PC-9 (cell line): ENCODE data around the gene COPS2. TPM values are rescaled to one million over a fixed set of nuclear protein-coding genes. Genes with fewer than 3 reads are reported as not detected.
"Not testable (repeated sequence)": the region's sequence is repeated elsewhere in the genome, so short reads cannot be mapped to it uniquely, and the experiment has no call there.

Source experiments
- BruUV-seq: library from RNA; stranded (reverse); fragments of 400-500 nt; replicated peaks from 2 replicates; lab custom pipeline; 2021; lab: Mats Ljungman, UMichigan
- CTCF ChIA-PET: fragments of 300-600 bp; sonication (Branson Sonifier 250); formaldehyde crosslinking; loops from one replicate; lab custom pipeline; 2022; ENCODE audit warnings: antibody characterized with exemption; lab: Charles Lee
- POLR2A ChIA-PET: fragments of 300-600 bp; sonication (Branson Sonifier 250); formaldehyde crosslinking; loops from one replicate; lab custom pipeline; 2022; ENCODE audit warnings: antibody characterized with exemption; ENCODE audit not compliant: unreplicated experiment; lab: Charles Lee
- DNase-seq, 2 experiments: peaks; one replicate each; pipeline versions ENCODE4 v3.0.0 to v3.0.0-alpha.2; 2015 to 2022; ENCODE audit warnings: mixed read lengths in 1 of 2
- H2AFZ ChIP-seq: fragments of 200-600 bp; sonication (generic); 2 replicates; pipeline ENCODE4 v1.8.1; 2017; ENCODE audit warnings: antibody characterized with exemption
- H3F3A ChIP-seq: fragments of 200-600 bp; sonication (generic); 2 replicates; pipeline ENCODE4 v1.8.1; 2017; ENCODE audit warnings: antibody characterized with exemption, mild to moderate bottlenecking, low read depth; ENCODE audit not compliant: insufficient read depth
- H3K27ac ChIP-seq: fragments of 200-600 bp; sonication (generic); 2 replicates; pipeline ENCODE4 v1.6.1; 2016; ENCODE audit warnings: mixed run types
- H3K27me3 ChIP-seq: fragments of 200-600 bp; sonication (generic); 2 replicates; pipeline ENCODE4 v1.6.1; 2016; ENCODE audit warnings: low read depth, mixed run types; ENCODE audit not compliant: insufficient read depth
- H3K36me3 ChIP-seq: fragments of 200-600 bp; sonication (generic); 2 replicates; pipeline ENCODE4 v1.6.1; 2016; ENCODE audit warnings: low read depth, mixed run types
- H3K4me1 ChIP-seq: fragments of 200-600 bp; sonication (generic); replicated peaks from 2 replicates; pipeline ENCODE4 v1.6.1; 2016; ENCODE audit warnings: mixed run types; ENCODE audit not compliant: insufficient read depth
- H3K4me2 ChIP-seq: fragments of 200-600 bp; sonication (generic); 2 replicates; pipeline ENCODE4 v1.6.1; 2017; ENCODE audit warnings: mixed run types
- H3K4me3 ChIP-seq: fragments of 200-600 bp; sonication (generic); 2 replicates; pipeline ENCODE4 v1.6.1; 2016; ENCODE audit warnings: mixed run types
- H3K79me2 ChIP-seq: fragments of 200-600 bp; sonication (generic); 2 replicates; pipeline ENCODE4 v1.6.1; 2017; ENCODE audit warnings: low read depth, mixed run types
- H3K9me2 ChIP-seq: fragments of 200-600 bp; sonication (generic); 2 replicates; pipeline ENCODE4 v1.8.1; 2017; ENCODE audit warnings: mild to moderate bottlenecking; ENCODE audit not compliant: insufficient read depth
- H3K9me3 ChIP-seq: fragments of 200-600 bp; sonication (generic); 2 replicates; pipeline ENCODE4 v1.8.1; 2016; ENCODE audit warnings: low read depth; ENCODE audit not compliant: insufficient read depth
- H4K20me1 ChIP-seq: fragments of 200-600 bp; sonication (generic); 2 replicates; pipeline ENCODE4 v1.8.1; 2017; ENCODE audit not compliant: insufficient read depth
- CTCF ChIP-seq: fragments of 200-600 bp; sonication (generic); conservative IDR thresholded peaks from 2 replicates; pipeline ENCODE4 v1.6.1; 2017; ENCODE audit warnings: mixed run types, antibody characterized with exemption, mild to moderate bottlenecking, moderate library complexity
- EZH2 ChIP-seq: fragments of 200-600 bp; sonication (generic); IDR thresholded peaks from 2 replicates; pipeline ENCODE4 v1.8.0; 2017; ENCODE audit warnings: antibody characterized with exemption, low read depth
- intact Hi-C: fragments of 100-400 bp; cut with micrococcal nuclease; formaldehyde crosslinking; loops from one replicate; pipeline ENCODE4 v1.10.0; 2022; ENCODE audit not compliant: unreplicated experiment
- total RNA-seq: library from RNA; stranded (reverse); gene quantifications from 2 replicates; pipeline ENCODE4 v1.2.3, GENCODE V29; 2021

The COPS2 gene
- total RNA-seq, 1 experiment from 2014 or later: 71.8 TPM

DNA sequence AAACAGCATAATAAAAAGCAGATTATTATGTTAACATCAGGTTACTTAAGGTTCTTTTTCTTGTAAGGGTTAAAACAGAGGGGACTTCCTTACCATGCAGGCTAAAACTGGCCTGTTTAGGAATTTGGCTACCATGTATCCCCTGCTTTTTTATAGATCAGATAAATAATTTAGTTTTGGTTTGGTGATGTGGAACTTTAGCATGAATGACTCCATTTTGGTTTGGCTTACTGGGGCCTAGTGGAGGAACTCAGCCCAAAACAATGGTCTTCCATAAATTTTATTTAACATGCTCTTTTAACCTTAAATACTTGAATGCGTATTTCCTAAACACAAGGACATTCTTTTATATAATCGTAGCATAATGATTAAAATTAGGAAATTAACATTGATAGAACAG, 33.5 kb upstream of the COPS2 start:
- no peaks in the 10 kb centered on the region for H4K20me1 ChIP-seq
- TF ChIP-seq EZH2 (no peak), CTCF (no peak)
- BruUV-seq: no TSS peak
- no peaks in the 10 kb centered on the region for H3K9me3 ChIP-seq
- H2AFZ ChIP-seq: no peak overlapping the region
- no peak for DNase-seq
- H3K4me1 ChIP-seq: no peaks in the 10 kb centered on the region
- H3K79me2 ChIP-seq: no peaks in the 10 kb centered on the region
- CTCF ChIA-PET: no interaction called here
- H3K27ac ChIP-seq: no peak overlapping the region
- POLR2A ChIA-PET: no interaction called here
- intact Hi-C loops: no loop called here
- H3K4me3 ChIP-seq: no peak overlapping the region
- no peaks in the 10 kb centered on the region for H3K27me3 ChIP-seq
- H3K4me2 ChIP-seq: no peak overlapping the region
- H3K36me3 ChIP-seq: no peaks in the 10 kb centered on the region
- H3F3A ChIP-seq: no peaks in the 10 kb centered on the region
- H3K9me2 ChIP-seq: no peaks in the 10 kb centered on the region

- H3K79me2 ChIP-seq: no peaks in the 10 kb centered on the region
- no peaks in the 10 kb centered on the region for H3K36me3 ChIP-seq
- no peak overlapping the region for H2AFZ ChIP-seq
- H3K4me3 ChIP-seq: no peak overlapping the region
- H3K9me3 ChIP-seq: no peaks in the 10 kb centered on the region
- H3K4me1 ChIP-seq: no peaks in the 10 kb centered on the region
- H3K27me3 ChIP-seq: no peaks in the 10 kb centered on the region
- no peak for DNase-seq
- H3K4me2 ChIP-seq: no peak overlapping the region
- no peaks in the 10 kb centered on the region for H4K20me1 ChIP-seq
- POLR2A ChIA-PET: no interaction called here
- TF ChIP-seq EZH2: no peak
- H3F3A ChIP-seq: no peaks in the 10 kb centered on the region
- intact Hi-C loops: no loop called here
- no TSS peak for BruUV-seq
- CTCF ChIA-PET: no interaction called here
- H3K9me2 ChIP-seq: no peaks in the 10 kb centered on the region
- no peak overlapping the region for H3K27ac ChIP-seq
Measured at GRCh38 chr15:49187549-49188245, 32.3 kb upstream of the COPS2 start.

DNA sequence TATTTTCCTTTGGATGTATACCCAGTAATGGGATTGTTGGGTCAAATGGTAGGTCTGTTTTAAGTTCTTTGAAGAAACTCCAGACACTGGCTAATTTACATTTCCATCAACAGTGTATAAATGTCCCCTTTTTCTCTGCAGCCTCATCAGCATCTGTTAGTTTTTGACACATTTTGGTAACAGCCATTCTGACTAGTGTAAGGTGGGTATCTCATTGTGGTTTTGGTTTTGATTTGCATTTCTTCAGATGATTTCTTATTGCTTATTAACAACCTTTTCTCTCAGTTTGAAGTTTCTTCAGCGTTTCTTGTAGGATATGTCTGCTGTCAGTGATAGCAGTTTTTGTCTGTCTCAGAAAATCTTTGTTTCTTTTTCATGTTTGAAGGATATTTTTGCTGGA, 30.1 kb upstream of the COPS2 start:
- ChIA-PET CTCF (no interaction called here), POLR2A (no interaction called here)
- TF ChIP-seq CTCF (no peak), EZH2 (no peak)
- no peak overlapping the region for H3K4me2 ChIP-seq
- H3F3A ChIP-seq: no peaks in the 10 kb centered on the region
- H3K79me2 ChIP-seq: no peaks in the 10 kb centered on the region
- no peaks in the 10 kb centered on the region for H3K4me1 ChIP-seq
- H3K9me3 ChIP-seq: no peaks in the 10 kb centered on the region
- H3K27me3 ChIP-seq: no peaks in the 10 kb centered on the region
- no TSS peak for BruUV-seq
- H4K20me1 ChIP-seq: no peaks in the 10 kb centered on the region
- no peak overlapping the region for H2AFZ ChIP-seq
- DNase-seq: no peak
- no peaks in the 10 kb centered on the region for H3K9me2 ChIP-seq
- no peak overlapping the region for H3K27ac ChIP-seq
- H3K4me3 ChIP-seq: no peak overlapping the region
- no peaks in the 10 kb centered on the region for H3K36me3 ChIP-seq
- intact Hi-C loops: no loop called here

GRCh38 chr15:49183741-49184140, 28.3 kb upstream of the COPS2 start:
- BruUV-seq, H3K27ac ChIP-seq, CTCF ChIA-PET, H3K36me3 ChIP-seq, H3F3A ChIP-seq, H4K20me1 ChIP-seq, H3K9me3 ChIP-seq, H3K27me3 ChIP-seq, POLR2A ChIA-PET, H3K4me2 ChIP-seq, H2AFZ ChIP-seq, intact Hi-C loops, H3K9me2 ChIP-seq, H3K4me1 ChIP-seq, DNase-seq, H3K79me2 ChIP-seq, H3K4me3 ChIP-seq: not testable (repeated sequence)
